GM12878 (cell line): Measurements from ENCODE around the gene BRINP2. TPM values are rescaled to one million over a fixed set of nuclear protein-coding genes. Genes with fewer than 3 reads are reported as not detected.

Experiments used
- ATAC-seq: fragments of 200-7000 bp; cut with Tn5 transposase; 3 replicates; pipeline ENCODE4 v1.9.1; 2020; ENCODE audit warnings: mild to moderate bottlenecking, moderate library complexity
- BruUV-seq: library from RNA; stranded (reverse); fragments of 400-500 nt; replicated peaks from 2 replicates; lab custom pipeline; 2021; lab: Mats Ljungman, UMichigan
- CTCF ChIA-PET: fragments of 300-600 bp; sonication (Branson Sonifier 250); formaldehyde crosslinking; extraction: SDS; loops from one replicate; lab custom pipeline; 2021; ENCODE audit warnings: inconsistent platforms; lab: Yijun Ruan, JAX
- POLR2A ChIA-PET: fragments of 350-600 bp; formaldehyde crosslinking; extraction: SDS; loops from one replicate; lab custom pipeline; 2021; ENCODE audit warnings: inconsistent platforms; lab: Charles Lee
- RAD21 ChIA-PET: fragments of 300-600 bp; sonication (Branson Sonifier 250); formaldehyde crosslinking; loops from one replicate; lab custom pipeline; 2023; ENCODE audit warnings: antibody characterized with exemption; ENCODE audit not compliant: unreplicated experiment; lab: Charles Lee
- SMC1A ChIA-PET: fragments of 300-600 bp; sonication (Branson Sonifier 250); formaldehyde crosslinking; loops from one replicate; lab custom pipeline; 2023; ENCODE audit not compliant: unreplicated experiment, uncharacterized antibody; lab: Charles Lee
- DNase-seq: peaks from one replicate; pipeline ENCODE4 v3.0.0-alpha.2; 2011; ENCODE audit warnings: low read depth, low spot score
- FAIRE-seq: peaks from 3 replicates; lab custom pipeline; 2011; peaks lifted over from hg19 to GRCh38; lab: Jason Lieb, UNC
- H2AFZ ChIP-seq: 2 replicates; pipeline ENCODE4 v1.6.0; 2011; ENCODE audit warnings: low read depth, low read length, control low read depth; ENCODE audit not compliant: control insufficient read depth
- H3K27ac ChIP-seq: 2 replicates; pipeline ENCODE4 v1.5.1; 2011; ENCODE audit warnings: control low read depth; ENCODE audit not compliant: control insufficient read depth, insufficient read depth
- H3K27me3 ChIP-seq, 2 experiments: replicated peaks in 1 of 2; 2 replicates each; pipeline versions ENCODE4 v1.6.0 to v1.6.1; 2011; ENCODE audit warnings: low read length in 1 of 2; ENCODE audit not compliant: control insufficient read depth in 2 of 2, insufficient read depth in 2 of 2
- H3K36me3 ChIP-seq, 2 experiments: 2 replicates each; pipeline ENCODE4 v1.5.1; 2011; ENCODE audit warnings: low read length in 1 of 2; ENCODE audit not compliant: control insufficient read depth in 2 of 2, insufficient read depth in 2 of 2
- H3K4me1 ChIP-seq: 2 replicates; pipeline ENCODE4 v1.6.1; 2011; ENCODE audit warnings: mild to moderate bottlenecking, low read length, moderate library complexity, mixed read lengths; ENCODE audit not compliant: control insufficient read depth, insufficient read depth
- H3K4me2 ChIP-seq: 2 replicates; pipeline ENCODE4 v1.6.0; 2011; ENCODE audit warnings: control low read depth; ENCODE audit not compliant: control insufficient read depth, insufficient read depth
- H3K4me3 ChIP-seq: fragments of 200-600 bp; sonication (generic); 2 replicates; pipeline ENCODE4 v1.5.1; 2016
- H3K79me2 ChIP-seq: 2 replicates; pipeline ENCODE4 v1.6.0; 2011; ENCODE audit warnings: low read length; ENCODE audit not compliant: control insufficient read depth, insufficient read depth
- H3K9ac ChIP-seq: 2 replicates; pipeline ENCODE4 v1.8.0; 2011; ENCODE audit warnings: low read length, control low read depth, mixed read lengths; ENCODE audit not compliant: control insufficient read depth, insufficient read depth
- H3K9me3 ChIP-seq: replicated peaks from 3 replicates; pipeline ENCODE4 v1.5.1; 2011; ENCODE audit warnings: mild to moderate bottlenecking, low read length; ENCODE audit not compliant: control insufficient read depth, insufficient read depth
- H4K20me1 ChIP-seq: 2 replicates; pipeline ENCODE4 v1.6.0; 2011; ENCODE audit not compliant: control insufficient read depth, insufficient read depth
- CBFB ChIP-seq: IDR thresholded peaks from 2 replicates; pipeline ENCODE4 v1.6.1; 2016; ENCODE audit warnings: antibody characterized with exemption, low read depth
- GABPA ChIP-seq: IDR thresholded peaks from 2 replicates; pipeline ENCODE4 v1.6.1; 2014; ENCODE audit warnings: antibody characterized with exemption, low read depth, mild to moderate bottlenecking, inconsistent platforms
- POLR2A ChIP-seq: IDR thresholded peaks from 2 replicates; pipeline ENCODE4 v1.6.1; 2011; ENCODE audit warnings: low read depth, mild to moderate bottlenecking, low read length
- SMC3 ChIP-seq: IDR thresholded peaks from 2 replicates; pipeline ENCODE4 v1.6.1; 2011; ENCODE audit warnings: low read length, improper control_type of control experiment, borderline replicate concordance
- SREBF2 ChIP-seq: IDR thresholded peaks from 2 replicates; pipeline ENCODE4 v1.6.1; 2012; ENCODE audit warnings: mild to moderate bottlenecking, low read length
- TCF7 ChIP-seq: IDR thresholded peaks from 2 replicates; pipeline ENCODE4 v1.6.1; 2014; ENCODE audit warnings: antibody characterized with exemption, borderline replicate concordance
- ZSCAN29 ChIP-seq: fragments of 450-650 bp; IDR thresholded peaks from 2 replicates; pipeline ENCODE4 v1.6.1; 2017; ENCODE audit warnings: mild to moderate bottlenecking, moderate library complexity
- WGBS: methylation state at CpG from one replicate; pipeline ENCODE4 v1.1.6; 2016; ENCODE audit warnings: low lambda C conversion rate; ENCODE audit not compliant: insufficient replicate concordance, insufficient coverage; ENCODE audit errors: missing lambda C conversion rate; 5-methylcytosine and 5-hydroxymethylcytosine counted together
- in situ Hi-C: fragments of 300-500 bp; cut with MboI; formaldehyde crosslinking; loops from 9 replicates; pipeline ENCODE4 v1.14.3; 2018; ENCODE audit warnings: mixed read lengths
- intact Hi-C: fragments of 100-400 bp; cut with micrococcal nuclease; formaldehyde crosslinking; loops from one replicate; pipeline ENCODE4 v1.14.2; 2022; ENCODE audit not compliant: unreplicated experiment
- polyA plus RNA-seq, 11 experiments: library from polyadenylated mRNA; depleted of rRNA in 4 of 11; unstranded in 6 of 11; stranded (reverse) in 5 of 11; fragments of >200 nt; fragmentation: Nextera tagmentation in 4 of 11; fragmentation: Illumina TruSeq in 1 of 11; extraction: Ambion mirVana in 4 of 11; extraction: Trizol in 1 of 11; gene quantifications; 1 replicate in 1 of 11; 2 replicates in 10 of 11; pipeline versions ENCODE4 v1.2.1 to v1.2.3, GENCODE V29; 2011 to 2016; ENCODE audit warnings: inconsistent platforms in 2 of 11, missing spikeins in 2 of 11, low read depth in 1 of 11
- total RNA-seq, 4 experiments: library from RNA; depleted of rRNA in 3 of 4; stranded (reverse); fragments of >200 nt in 3 of 4; fragmentation: Illumina TruSeq in 1 of 4; extraction: Trizol in 1 of 4; gene quantifications; 2 replicates each; pipeline versions ENCODE4 v1.2.1 to v1.2.3, GENCODE V29; 2013 to 2021
- TF ChIP-seq, protein P1 (sequence below): IDR thresholded peaks from 2 replicates; pipeline ENCODE4 v1.6.1; 2011; ENCODE audit warnings: low read depth, mild to moderate bottlenecking, low read length, moderate library complexity, borderline replicate concordance; ENCODE audit errors: extremely low read depth
- TF ChIP-seq, protein P2 (sequence below): IDR thresholded peaks from 2 replicates; pipeline ENCODE4 v1.6.1; 2012; ENCODE audit warnings: low read length, inconsistent platforms
- TF ChIP-seq, protein P3 (sequence below): fragments of 450-650 bp; IDR thresholded peaks from 2 replicates; pipeline ENCODE4 v1.6.1; 2016; ENCODE audit warnings: mild to moderate bottlenecking, moderate library complexity, borderline replicate concordance

The BRINP2 gene
- total and polyA plus RNA-seq, 10 of the 15 experiments (the other 5 are each of a cell fraction or from before 2014, with no cell fraction given) = 0.03 TPM; not detected in 9

DNA sequence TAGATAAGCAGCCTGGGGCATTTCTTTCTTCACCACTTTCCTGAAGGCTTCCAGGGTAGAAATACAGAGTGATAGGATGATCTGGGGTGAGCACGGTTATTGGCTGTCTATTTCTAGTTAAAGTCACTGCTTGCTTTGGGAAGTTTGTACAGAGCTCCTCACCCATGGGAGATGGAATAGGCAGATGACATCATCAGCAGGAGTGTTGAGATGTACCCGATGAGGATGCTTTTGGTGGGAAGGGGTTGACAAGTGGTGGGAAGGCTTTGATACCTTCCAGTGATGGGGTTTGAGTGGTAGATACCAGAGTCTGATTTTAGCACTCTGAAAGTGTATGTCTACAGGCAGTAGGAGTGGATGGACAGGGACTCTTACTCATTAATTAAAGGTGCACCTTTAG, 112.6 kb downstream of the BRINP2 start:
- ChIA-PET POLR2A (no interaction called here), CTCF (no interaction called here)
- FAIRE-seq = no peak

More for the DNA sequence above, 112.6 kb downstream of the BRINP2 start:
- Histone ChIP-seq H3K4me2 (no peak overlapping the region), H3K79me2 (no peaks in the 10 kb centered on the region), H3K4me1 (no peaks in the 10 kb centered on the region), H4K20me1 (no peaks in the 10 kb centered on the region), H3K27me3 (peaks cover 0 to 2% of the 10 kb centered on the region in 2 experiments; a peak in 1 of 4 replicates), H3K4me3 (no peak overlapping the region), H3K36me3 (no peaks in the 10 kb centered on the region), H3K9ac (no peak overlapping the region), H3K27ac (no peak overlapping the region), H2AFZ (no peak overlapping the region), H3K9me3 (no peaks in the 10 kb centered on the region)
- TF ChIP-seq, protein P1, sequence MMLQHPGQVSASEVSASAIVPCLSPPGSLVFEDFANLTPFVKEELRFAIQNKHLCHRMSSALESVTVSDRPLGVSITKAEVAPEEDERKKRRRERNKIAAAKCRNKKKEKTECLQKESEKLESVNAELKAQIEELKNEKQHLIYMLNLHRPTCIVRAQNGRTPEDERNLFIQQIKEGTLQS = no peak
- TF ChIP-seq, protein P2, sequence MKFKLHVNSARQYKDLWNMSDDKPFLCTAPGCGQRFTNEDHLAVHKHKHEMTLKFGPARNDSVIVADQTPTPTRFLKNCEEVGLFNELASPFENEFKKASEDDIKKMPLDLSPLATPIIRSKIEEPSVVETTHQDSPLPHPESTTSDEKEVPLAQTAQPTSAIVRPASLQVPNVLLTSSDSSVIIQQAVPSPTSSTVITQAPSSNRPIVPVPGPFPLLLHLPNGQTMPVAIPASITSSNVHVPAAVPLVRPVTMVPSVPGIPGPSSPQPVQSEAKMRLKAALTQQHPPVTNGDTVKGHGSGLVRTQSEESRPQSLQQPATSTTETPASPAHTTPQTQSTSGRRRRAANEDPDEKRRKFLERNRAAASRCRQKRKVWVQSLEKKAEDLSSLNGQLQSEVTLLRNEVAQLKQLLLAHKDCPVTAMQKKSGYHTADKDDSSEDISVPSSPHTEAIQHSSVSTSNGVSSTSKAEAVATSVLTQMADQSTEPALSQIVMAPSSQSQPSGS = no peak
- TF ChIP-seq ZSCAN29 (no peak), SMC3 (no peak), TCF7 (no peak), SREBF2 (no peak), CBFB (no peak), POLR2A (no peak), GABPA (no peak)
- TF ChIP-seq, protein P3, sequence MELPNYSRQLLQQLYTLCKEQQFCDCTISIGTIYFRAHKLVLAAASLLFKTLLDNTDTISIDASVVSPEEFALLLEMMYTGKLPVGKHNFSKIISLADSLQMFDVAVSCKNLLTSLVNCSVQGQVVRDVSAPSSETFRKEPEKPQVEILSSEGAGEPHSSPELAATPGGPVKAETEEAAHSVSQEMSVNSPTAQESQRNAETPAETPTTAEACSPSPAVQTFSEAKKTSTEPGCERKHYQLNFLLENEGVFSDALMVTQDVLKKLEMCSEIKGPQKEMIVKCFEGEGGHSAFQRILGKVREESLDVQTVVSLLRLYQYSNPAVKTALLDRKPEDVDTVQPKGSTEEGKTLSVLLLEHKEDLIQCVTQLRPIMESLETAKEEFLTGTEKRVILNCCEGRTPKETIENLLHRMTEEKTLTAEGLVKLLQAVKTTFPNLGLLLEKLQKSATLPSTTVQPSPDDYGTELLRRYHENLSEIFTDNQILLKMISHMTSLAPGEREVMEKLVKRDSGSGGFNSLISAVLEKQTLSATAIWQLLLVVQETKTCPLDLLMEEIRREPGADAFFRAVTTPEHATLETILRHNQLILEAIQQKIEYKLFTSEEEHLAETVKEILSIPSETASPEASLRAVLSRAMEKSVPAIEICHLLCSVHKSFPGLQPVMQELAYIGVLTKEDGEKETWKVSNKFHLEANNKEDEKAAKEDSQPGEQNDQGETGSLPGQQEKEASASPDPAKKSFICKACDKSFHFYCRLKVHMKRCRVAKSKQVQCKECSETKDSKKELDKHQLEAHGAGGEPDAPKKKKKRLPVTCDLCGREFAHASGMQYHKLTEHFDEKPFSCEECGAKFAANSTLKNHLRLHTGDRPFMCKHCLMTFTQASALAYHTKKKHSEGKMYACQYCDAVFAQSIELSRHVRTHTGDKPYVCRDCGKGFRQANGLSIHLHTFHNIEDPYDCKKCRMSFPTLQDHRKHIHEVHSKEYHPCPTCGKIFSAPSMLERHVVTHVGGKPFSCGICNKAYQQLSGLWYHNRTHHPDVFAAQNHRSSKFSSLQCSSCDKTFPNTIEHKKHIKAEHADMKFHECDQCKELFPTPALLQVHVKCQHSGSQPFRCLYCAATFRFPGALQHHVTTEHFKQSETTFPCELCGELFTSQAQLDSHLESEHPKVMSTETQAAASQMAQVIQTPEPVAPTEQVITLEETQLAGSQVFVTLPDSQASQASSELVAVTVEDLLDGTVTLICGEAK = no peak
- SMC1A ChIA-PET = no interaction called here
- ATAC-seq (no peak), DNase-seq (no peak)
- intact Hi-C loops (no loop called here), in situ Hi-C loops (no loop called here)
- BruUV-seq = no TSS peak
- WGBS = 16% methylated on average over 2 of the region's 2 CpGs
- RAD21 ChIA-PET = no interaction called here
